ENCODE data around the gene CD300C. TPM values are rescaled to one million over a fixed set of nuclear protein-coding genes. Genes with fewer than 3 reads are reported as not detected.
"Not testable (repeated sequence)": the region's sequence is repeated elsewhere in the genome, so short reads cannot be mapped to it uniquely, and the experiment has no call there.

Gene CD300C
- polyA plus RNA-seq, 3 donors: 0.34 to 0.59 (median 0.54) TPM

DNA sequence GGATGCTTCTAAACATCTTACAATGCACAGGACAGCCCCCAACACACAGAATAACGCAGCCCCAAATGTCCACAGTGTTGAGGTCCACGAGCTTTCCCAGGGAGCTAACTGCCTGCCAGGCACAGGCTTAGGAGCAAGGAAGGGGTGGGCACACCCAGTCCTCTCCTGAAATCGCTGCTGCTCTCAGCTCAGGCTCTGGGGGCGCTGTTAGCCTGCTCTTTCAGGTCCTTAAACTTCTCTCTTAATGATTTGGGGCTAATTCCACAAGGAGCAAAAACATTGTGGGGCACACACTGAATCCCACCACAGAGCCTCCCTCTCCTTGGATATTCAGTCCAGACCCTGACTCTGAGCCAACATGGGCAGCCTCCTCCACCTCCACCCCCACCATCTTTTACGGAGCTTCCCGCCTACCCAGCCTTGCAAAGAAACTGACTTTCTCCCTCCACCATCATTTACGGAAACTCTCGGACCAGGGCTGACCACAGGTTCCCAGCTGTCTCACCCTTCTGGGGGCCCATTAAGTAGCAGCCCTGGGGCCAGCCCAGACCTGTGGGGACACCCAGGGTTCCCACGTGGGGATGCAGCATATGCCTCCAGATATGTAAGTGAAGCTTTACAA lies 20.3 kb upstream of the CD300C start:
- DNase-seq (ENCODE audit: extremely low read depth in 1 of 11, low read depth in 9 of 11, low spot score in 4 of 11): peak in 1 of 11 donors; percentile 13

DNA sequence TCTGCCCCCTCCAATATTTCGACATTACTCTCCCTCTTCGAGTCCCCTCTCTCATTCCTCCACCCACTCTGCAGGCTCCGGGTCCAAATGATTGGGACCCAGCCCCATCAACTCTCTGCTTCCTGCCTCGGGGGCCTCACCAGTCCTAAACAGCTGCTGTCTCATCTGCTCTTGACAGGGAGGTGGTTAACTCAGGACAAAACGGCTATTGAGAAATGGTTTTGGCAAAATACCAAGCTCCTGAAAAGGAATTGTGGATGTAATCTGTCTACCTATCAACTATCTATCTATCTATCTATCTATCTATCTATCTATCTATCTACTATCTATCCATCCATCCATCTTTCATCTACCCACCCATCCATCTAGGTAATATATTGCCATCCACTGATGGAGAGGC lies 19.2 kb upstream of the CD300C start:
- no peak for DNase-seq (ENCODE audit: extremely low read depth in 1 of 11, low read depth in 9 of 11, low spot score in 4 of 11)

DNA sequence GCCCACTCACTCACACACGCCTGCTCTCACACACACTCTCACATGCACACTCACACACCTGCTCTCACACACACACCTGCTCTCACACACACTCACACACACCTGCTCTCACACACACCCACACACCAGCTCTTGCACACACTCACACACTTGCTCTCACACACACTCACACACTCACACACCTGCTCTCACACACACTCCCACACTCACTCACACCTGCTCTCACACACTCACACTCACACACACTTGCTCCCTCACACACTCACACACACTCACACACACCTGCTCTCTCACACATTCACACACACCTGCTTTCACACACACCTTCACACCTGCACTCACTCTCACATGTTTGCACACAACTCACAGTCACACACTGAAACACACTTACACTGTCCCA lies 17.4 kb upstream of the CD300C start:
- DNase-seq (ENCODE audit: extremely low read depth in 1 of 11, low read depth in 9 of 11, low spot score in 4 of 11): no peak

DNA sequence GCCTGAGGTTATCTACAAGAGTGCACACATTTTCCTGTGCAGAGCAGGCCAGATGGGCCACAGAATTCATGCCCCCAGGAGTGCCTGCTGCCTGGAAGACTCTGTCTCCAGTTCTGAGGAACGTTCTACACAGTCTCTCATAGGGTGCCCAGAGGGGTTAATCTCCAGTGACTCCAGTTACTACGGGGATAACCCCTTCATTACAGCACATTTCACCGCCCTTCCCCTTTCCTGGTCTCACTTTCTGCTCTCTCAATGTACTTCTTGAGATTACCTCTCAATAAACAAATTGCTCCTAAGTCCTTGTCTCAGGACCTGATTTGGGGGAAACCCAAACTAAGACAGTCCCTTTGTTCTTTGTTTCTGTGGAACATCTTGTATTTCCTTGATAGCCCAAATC lies 15.7 kb upstream of the CD300C start:
- no peak for DNase-seq (ENCODE audit: extremely low read depth in 1 of 11, low read depth in 9 of 11, low spot score in 4 of 11)

DNA sequence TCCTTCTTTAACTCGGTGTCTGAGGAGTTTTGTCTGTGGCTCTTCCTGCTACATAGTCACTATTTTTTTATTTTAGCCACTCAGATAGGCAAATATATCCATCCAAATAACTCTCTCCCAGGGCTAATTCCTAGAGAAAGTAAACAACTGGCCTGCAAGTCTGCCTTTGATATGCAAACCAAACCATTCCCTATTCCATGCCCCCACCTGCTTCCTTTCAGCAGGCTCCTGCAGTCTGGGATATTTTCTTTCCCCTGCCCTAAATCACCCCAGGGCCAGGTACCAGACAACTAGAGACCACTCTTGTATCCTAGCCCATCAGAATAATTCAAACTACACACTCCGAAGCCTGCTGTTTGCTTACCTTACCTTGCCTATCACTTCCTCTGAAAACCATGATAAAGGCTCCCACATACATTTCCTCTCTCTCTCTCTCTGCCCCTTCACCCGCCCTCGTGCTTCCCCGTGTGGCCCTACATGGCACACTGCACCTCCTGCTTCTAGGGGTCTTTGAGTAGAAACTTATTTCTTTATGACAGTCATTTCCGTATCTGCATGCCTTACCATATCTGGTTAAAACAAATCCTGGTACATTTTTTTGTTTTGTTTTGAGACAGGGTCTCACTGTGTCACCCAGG lies 13.1 kb upstream of the CD300C start:
- no peak for DNase-seq (ENCODE audit: extremely low read depth in 1 of 11, low read depth in 9 of 11, low spot score in 4 of 11)

DNA sequence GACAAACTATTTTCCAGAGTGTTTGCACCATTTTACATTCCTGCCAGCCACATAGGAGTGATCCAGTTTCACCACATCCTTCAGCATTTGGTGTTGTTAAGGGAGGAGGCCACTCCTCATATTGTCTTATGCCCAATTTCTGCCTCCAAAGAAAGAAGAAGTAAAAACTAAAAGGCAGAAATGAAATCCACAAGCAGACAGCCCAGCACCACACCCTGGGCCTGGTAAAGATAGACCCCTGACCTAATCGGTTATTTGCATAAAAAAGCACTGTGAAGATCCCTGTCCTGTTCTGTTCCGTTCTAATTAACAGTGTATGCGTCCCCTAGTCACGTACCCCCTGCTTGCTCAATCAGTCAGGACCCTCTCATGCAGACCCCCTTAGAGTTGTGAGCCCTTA lies 12.5 kb upstream of the CD300C start:
- not testable (repeated sequence) for DNase-seq (ENCODE audit: extremely low read depth in 1 of 11, low read depth in 9 of 11, low spot score in 4 of 11)

DNA sequence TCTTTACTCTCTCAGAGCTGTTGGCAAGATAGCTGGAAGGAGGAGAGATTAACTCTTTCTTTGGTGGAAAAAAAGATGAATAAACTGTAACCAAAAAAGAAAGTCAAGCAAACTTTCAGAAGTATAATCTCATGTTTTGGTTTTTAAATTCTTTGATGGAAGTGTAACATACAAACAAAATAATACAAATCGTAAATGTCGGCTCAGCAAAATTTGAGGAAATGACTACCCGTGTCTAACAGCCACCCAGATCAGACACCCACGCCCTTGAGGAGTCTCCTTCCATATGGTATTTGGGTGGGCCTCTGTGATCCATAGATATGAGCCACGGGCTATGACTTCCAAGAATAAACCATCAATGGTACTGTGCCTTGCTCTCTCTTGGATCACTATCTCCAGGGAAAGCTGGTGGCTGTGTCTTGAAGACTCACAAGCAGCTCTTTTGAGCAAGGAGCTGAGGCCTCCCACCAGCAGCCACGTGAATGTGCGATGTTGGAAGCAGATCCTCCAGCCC lies 9.6 kb upstream of the CD300C start:
- no peak for DNase-seq (ENCODE audit: extremely low read depth in 1 of 11, low read depth in 9 of 11, low spot score in 4 of 11)

DNA sequence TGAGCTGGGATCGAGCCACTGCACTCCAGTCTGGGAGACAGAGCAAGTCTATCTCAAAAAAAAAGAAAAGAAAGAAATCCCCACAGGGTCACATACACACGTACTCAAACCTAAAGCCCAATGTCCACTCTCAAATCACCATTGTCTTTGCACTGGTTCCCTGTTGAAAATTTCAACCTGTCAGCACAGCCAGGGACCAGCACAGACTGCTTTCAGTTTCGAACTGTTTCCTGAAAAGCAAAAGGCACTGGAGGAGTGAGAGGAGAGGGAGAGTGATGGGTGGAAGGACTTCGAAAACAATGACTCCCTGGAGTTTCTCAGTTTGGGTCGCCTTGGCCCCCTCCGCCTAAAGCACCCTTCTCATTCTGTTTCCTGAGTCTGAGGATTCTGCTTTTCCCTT lies 9.0 kb upstream of the CD300C start:
- no peak for DNase-seq (ENCODE audit: extremely low read depth in 1 of 11, low read depth in 9 of 11, low spot score in 4 of 11)

DNA sequence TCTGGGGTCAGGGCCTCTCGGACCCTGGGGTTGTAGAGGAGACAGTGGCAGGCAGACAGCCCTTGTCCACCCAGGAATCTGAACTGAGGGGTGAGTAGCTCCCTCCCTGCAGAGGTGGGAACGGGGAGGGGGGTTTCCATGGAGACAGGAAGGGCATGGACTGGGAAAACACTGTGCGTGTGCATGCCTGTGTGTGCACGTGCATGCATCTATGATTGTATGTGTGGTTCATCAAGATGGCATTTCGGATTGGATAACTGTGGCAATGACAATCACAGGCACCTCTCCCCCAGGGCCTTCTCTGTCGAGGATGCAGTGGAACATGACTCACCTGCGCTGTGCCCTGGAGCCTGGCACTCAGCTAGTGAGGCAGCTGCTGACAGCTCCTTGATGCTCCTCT lies 6.1 kb upstream of the CD300C start:
- DNase-seq (ENCODE audit: extremely low read depth in 1 of 11, low read depth in 9 of 11, low spot score in 4 of 11): peak in 1 of 11 donors; percentile 15

DNA sequence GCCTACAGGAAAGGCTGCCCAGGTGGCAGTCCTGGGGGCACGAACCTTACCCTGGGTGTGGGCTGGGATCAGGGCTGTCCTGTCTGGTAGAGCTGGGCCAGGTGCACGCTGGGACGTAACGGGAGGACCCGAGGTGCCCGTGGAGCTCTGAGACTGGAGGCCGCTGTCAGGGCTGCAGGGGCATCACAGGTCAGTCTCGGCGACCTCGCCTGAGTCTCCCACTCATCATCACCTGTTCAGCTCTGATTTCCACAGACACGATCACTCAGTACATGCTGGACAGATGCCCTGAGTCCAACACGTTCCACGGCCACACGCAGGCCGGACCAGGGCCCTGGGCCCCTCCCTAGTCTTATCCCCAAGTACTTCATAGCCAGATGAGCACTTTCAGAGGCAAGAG lies 4.7 kb upstream of the CD300C start:
- DNase-seq (ENCODE audit: extremely low read depth in 1 of 11, low read depth in 9 of 11, low spot score in 4 of 11): no peak

DNA sequence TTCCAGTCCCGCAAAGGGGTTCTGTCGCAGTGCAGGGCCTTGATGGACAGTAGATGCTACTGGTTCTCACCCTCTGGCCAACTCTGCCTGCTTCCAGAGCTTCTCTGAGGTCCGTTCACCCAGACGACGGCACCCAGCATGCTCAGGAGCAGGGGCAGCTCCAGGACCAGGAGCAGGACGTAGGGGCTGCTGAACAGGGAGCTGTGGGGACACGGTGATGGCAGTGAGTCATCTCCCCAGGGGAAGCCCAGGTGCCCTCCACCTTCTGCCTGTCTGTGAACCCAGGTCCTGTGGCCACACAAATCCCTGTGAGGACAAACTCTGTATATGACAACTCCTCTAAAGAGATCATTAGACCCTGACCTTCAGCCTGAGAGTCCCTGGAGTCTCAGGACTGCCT lies 3.4 kb upstream of the CD300C start:
- no peak for DNase-seq (ENCODE audit: extremely low read depth in 1 of 11, low read depth in 9 of 11, low spot score in 4 of 11)

DNA sequence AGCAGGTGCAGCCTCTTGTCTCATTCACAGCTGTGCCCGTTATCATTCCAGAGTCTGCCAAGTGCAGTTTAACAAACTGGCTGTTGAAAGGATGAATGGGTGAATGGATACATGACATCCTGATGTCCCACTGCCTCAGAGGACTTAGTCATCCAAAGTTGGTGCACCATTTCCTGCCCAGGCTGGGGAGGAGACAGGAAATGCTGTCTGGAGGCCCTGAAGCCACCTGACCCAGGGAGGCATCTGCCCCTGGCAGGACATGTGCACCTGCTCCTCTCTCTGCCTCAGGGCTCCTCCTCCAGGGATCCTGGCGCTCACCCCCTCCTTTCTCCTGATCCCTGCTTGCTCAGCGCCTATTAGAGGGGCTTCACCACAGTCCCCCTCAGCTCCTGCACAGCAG lies 1.8 kb upstream of the CD300C start:
- no peak for DNase-seq (ENCODE audit: extremely low read depth in 1 of 11, low read depth in 9 of 11, low spot score in 4 of 11)

DNA sequence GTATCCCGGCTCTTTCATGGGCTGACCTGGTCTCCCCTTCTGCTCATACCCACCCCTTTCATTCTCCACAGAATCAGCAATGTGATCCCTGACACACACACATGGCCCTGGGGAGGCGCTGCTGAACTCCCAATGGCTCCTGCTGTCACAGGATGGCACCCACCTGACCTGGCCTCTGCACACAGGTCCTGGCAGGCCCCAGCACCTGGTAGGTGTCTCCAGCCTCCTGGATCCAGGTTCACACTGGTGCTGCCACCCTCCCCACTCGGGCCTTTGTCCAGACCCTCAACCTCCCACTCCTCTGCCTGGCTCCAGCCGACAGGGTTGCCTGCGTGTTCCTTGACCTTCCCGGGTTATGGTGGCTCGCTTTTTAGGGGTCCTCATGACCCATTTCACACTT lies 1.3 kb upstream of the CD300C start:
- no peak for DNase-seq (ENCODE audit: extremely low read depth in 1 of 11, low read depth in 9 of 11, low spot score in 4 of 11)

DNA sequence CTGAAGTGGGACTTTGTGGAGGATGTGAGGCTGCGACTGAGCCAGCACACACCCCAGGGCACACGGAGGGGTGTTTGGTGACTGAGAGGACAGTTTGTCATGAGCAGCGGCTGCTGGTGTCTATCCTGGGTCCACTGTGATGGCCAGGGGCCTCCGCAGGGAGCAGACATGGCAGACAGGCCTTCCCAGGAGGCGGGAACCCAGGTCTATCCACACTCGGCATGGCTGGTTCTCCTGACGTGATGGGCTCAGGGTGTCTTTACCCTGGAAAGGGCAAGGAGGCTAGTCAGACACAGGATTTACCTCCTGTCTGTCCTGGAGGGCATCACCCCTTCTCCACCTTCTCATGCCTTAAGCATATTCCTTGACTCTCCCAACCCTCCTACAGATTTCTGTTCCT lies 671 bp upstream of the CD300C start:
- no peak for DNase-seq (ENCODE audit: extremely low read depth in 1 of 11, low read depth in 9 of 11, low spot score in 4 of 11)

DNA sequence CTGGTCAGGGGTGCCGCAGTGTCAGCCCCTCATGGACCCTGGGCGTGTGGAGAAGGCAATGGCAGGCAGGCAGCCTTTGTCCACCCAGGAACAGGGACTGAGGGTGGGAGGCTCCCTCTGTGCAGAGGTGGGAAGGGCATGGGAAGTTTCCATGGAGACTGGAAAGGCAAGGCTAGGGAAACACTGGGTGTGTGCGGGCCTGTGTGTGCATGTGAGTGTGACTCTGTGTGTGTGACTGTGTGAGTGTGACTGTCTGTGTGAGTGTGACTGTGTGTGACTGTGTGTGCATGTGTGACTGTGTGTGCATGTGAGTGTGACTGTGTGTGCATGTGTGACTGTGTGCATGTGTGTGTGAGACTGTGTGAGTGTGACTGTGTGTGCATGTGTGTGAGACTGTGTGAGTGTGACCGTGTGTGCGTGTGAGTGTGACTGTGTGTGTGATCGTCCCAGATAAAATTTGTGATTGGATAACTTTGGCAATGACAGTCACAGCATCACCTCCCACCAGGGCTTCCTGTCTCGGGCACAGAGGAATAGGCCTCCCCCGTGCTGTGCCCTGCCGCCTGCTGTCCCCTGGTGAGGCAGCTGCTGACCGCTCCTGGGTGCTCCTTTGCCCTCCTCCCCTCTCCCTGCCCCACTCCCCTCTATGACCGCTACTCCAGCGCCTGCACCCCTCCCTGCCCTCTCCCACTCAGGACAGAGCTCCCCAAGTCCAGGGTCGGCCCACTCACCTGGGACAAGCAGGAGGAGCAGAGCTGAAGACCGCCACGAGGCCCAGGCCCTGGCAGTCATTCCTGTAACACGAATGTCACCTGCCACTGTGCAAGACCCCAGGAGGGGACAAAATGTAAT lies 698 bp downstream of the CD300C start:
- DNase-seq (ENCODE audit: extremely low read depth in 1 of 11, low read depth in 9 of 11, low spot score in 4 of 11): peak in 1 of 11 donors; percentile 5

DNA sequence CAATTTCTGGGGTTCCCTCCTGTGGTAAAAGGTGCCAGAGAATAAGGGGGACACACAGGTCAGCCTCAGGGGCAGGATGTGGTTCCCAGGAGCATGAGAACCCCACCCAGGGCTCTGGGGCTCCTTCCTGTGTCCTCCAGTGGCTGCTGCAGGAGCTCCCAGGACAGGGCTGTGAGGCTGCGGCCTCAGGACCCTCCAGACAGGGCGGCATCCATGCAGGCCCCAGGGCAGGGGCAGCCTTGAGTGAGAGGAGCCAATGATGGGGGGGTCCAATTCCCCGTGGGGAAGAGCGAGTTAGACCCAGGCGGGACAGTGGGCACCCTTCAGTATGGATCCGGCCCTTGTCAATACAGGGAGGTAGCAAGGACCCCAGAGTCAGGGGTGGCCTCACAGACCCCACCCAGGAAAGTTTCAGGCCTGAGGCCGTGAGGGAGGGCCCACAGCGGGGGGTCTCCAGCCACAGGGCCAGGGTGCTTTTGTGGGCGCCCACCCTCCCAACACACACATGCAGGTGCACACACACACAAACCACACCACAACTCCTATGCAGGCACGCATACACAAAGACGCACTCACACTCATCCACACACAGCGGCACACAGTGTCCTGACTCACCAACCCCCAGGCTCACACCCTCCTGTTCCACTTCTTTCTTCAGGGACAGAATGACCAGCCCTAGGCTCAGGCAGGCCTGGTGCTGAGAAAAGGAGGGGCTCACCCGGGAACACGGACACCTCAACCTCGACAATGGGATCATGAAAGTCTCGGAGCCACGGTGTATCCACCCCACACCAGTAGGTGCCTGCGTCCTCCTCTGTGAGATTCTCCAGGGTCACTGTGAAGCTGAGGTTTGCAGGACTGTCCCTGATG lies 1.8 kb downstream of the CD300C start:
- DNase-seq (ENCODE audit: extremely low read depth in 1 of 11, low read depth in 9 of 11, low spot score in 4 of 11): no peak

DNA sequence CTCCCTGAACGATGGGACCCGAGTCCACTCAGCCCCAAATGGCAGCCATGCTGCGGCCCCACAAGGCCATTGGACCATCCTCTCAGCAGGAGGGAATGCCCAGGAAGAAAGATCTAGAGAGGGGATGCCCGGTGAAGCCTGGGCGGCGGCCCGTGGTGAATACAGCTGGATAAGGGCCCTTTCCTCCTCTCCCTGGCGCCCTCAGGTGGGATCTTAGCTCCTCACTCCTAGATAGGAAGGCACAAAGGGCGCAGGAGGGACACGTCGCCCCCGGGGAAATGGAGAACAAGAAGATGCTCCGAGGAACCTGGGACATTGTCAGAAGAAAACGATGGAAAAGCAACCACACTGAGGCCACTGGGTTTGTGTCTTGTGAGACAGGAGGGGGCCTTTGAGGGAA lies 2.5 kb downstream of the CD300C start:
- no peak for DNase-seq (ENCODE audit: extremely low read depth in 1 of 11, low read depth in 9 of 11, low spot score in 4 of 11)

DNA sequence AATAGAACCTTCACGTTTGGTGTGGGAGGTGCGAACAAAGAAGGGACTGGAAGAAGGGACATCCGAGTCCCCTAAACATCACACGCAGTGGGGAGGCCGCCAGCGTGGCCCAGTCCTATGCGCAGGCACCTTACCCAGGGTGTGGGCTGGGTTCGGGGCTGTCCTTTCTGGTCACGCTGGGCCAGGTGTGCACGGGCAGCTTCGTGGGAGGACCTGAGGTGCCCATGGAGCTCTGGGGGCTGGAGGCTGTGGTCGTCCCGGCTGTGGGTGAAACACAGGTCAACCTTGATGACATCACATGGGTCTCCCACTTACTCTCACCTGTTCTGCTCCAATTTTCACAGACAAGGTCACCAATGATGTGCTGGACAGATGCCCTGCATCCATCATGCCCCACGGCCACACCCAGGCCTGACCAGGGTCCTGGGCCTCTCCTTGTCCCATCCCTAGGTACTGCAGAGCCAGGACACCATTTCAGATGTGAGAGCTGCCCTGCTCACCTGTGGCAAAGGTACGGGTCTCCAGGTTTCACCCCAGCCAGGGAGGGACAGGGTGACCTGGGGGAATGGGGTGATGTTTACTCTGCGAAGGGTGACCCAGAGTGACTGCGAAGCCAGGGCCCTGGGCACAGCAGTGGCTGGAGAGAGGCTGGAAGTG lies 3.1 kb downstream of the CD300C start:
- no peak for DNase-seq (ENCODE audit: extremely low read depth in 1 of 11, low read depth in 9 of 11, low spot score in 4 of 11)

DNA sequence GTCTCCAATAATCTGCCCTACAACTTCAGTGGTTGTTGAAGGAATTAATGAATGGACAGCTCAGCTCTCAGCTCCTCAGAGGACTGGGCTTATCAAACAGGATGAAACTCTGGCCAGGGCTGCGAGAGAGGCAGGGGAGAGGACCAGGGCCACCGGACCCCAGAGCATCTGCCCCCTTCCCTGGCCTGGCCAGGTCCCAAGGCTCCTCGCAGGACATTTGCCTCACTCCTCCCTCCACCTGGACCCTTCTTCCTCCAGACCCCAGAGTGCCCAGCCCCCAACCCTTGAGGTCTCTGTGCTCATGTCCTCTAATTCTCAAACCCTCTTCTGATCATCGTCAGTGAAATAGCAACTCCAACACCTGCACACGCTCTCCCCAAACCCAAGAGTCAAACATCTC lies 3.7 kb downstream of the CD300C start:
- no peak for DNase-seq (ENCODE audit: extremely low read depth in 1 of 11, low read depth in 9 of 11, low spot score in 4 of 11)
